Activated naive CD4-positive, alpha-beta T cell treated with Interleukin-2 at 50 U/mL for 16 hours (primary cell): Measurements from ENCODE around the gene TMEM184A.

Experiments
- DNase-seq: peaks from one replicate; pipeline ENCODE4 v3.0.0-alpha.2; 2020

TMEM184A gene

DNA sequence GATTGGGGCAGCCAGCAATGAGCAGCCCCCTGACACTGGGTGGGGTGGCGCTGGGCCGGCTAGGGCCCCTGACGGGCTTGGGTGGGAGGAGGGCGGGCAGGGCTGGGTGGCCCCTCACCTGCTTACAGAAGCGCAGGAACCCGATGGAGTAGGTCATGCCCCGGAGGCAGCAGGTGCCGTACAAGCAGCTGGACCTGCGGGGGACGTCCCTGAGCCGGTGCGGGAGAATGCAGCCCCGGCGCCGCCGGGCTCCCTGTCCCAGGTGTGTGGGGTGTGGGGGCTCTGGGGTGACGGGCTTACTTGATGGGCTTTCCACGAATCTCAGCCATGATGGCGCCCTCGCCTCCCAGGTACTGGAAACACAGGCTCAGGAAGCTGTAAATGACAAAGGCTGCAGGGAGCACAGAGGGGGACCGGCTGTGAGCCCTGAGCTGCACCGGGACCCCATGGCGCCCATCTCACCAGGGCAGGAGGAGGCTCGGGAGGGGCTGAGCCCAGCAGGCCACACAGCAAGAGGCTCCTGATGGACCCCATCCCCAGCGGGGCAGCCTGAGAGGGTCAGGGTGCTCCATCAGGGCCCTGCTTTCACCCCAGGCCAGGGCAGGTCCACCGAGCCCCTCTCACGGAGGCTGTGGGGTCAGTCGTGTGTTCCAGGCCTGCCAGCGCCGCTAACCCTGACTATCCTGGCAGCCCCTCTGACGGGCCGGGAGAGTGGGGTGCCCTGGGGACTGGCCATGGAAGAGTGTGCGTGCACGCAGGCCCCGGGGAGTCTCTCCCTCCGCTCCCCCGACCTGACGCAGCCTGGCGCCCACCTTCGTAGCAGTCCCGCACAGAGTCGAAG, 5.8 kb downstream of the TMEM184A start:
- DNase-seq: no peak

DNA sequence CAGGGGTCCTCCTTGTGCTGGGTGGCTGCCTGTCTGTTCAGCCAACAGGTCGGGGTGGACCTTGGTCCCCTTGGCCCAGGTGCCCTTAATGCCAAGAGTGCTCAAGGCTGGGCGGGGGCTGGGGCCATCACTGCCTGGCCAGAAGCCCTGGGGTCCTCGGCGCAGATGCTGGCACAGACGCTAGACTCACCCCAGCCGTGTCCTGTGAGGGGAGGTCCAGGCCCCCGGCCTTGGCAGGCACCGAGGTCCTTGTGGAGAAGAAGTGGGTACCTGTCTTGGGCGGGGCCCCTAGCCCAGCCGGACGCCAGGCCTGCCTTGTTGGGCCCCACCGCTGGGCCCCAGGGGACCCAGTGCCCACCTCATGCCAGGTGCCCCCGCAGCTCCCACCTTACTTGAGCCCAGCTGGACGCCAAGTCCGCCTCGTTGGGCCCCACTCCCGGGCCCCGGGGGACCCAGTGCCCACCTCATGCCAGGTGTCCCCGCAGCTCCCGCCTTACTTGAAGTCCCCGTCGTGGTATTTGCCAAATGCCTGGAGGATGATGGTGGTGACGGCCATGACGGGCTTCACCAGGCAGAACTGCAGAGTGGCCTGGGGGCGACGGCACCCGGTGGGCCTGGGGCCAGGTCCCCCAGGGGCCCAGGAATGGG, 6.5 kb downstream of the TMEM184A start:
- no peak for DNase-seq

DNA sequence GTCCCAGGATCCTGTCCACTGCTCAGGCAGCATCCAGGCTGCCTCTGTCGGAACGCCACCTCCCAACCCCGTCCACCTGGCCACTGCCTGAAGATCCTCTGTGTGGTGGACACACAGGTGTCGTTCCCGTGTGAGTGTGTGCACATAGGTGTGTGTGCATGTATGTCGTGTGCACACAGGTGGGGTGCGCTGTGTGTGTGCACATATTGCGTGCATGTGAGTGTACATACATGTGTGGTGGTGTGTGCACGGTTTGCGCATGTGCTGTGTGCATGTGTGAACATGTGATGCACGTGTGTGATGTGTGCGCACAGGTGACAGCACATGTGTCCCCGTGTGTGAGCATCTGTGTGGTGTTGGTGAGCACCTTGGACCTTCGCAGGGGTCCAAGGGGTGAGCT, 7.1 kb downstream of the TMEM184A start:
- DNase-seq: no peak

DNA sequence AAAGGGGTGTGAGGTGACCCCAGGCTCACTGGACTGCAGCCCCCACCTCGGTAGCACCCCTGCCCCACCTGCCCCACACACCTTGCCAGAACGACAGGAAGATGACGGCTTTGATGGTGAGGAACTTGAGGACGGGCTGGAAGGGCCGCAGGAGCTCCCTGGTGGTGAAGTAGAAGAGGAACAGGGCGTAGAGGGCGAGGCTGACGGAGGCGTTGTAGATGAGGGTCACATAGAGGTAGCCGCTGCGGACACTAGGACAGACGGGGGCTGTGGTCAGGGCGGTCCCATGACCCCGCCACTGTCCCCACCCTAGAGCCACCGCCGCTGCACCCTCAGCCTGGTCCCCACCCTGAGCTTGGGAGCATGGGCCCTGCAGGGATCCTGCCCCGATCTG, 7.6 kb downstream of the TMEM184A start:
- no peak for DNase-seq

DNA sequence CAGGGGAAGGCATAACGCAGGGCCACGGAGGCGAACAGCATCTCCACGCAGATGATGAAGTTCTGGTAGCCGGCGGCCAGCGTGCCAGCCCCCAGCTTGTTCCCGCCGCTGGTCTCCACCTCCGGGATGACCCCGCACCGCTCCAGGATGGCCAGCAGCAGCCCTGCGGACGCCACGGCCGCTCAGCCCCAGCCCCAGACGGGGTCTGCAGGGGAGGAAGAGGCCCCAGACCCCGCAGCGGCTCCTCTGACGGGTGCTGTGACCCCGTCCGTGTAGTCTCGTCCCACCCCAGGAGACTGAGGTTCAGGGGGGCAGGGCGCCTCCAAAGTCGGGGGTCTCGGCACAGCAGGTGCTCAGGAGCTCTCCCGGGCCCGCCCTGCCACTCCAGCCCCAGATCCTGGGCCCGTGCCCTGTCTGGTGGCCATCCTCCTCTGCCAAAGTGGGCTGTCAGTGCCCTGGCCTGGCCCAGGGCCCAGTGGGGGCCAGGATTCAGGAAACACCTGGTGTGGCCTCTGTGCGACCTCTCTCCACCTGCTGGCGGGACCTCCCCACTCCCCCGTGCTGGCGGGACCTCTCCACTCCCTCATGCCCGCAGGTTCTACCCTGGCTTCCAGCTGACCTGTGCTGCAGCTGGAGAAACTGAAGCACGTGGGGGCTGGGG, 8.1 kb downstream of the TMEM184A start:
- no peak for DNase-seq

DNA sequence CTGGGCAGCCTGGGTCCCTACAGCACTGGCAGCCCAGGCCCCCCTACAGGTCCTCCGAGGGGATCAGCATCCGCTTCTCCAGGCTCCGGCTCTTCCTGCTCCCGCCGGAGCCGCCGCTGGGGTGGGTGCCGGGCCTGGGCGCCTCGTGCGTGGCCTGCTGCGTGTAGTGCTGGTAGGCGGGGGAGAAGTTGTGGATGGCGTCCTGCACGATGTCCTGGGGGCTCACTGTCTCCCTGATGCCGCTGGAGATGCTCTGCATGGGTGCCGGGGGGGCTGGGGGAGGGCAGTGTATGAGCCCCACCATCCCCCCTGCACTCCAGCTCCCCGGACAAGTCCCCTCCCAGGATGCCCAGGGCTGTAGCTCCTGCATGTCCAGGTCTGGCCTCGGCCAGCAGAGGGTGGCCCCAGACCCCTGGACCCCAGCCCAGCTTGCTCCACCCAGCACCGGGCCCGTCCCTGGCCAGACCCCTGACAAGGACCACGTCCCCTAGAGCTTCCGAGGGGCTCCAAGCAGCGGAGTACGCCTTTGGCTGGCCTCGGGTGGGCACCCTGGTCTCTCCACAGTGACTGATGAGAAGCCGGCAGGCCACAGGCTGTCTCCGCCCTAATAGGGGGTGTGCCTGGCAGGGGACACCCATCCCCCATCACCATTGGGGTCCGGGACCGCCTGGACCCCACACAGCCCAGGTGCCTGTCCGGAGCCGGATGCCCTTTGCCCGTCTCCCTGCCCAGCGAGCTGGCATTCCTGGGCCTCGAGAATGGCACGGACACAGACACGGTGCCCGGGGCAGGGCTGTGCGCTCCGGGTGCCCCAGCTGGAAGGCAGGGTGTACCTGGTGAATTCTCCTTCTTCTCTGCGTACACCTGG, 8.9 kb downstream of the TMEM184A start:
- no peak for DNase-seq

DNA sequence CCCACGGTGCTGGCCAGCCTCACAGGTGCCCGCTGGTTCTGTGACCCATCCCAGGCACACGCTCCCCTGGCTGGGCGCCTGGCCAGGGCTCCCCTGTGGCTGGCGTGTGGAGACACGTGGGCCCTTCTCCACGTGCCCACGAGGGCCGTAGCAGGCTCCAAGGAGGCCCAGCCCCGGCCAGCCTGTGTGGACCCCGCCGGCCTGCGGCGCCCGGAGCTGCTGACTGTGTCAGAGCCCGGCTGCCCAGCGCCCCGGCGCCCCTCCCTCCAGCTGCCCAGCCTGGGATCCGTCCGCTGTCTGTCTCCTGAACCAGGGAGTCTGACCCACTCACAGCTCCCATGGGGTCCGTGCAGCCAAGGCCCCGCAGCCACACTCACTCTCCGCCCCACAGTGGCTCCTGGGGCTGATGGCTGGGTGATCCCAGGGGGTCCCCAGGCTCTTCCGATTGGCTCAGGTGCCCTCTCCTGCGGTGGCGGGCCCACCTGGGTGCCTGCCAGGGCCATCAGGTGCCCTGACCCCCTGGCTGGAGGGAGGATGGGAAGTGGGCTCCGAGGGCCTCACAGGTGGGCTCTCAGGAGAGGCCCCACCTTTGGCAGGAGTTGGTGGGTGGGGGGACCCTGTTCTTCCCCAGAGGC, 9.6 kb downstream of the TMEM184A start:
- no peak for DNase-seq

DNA sequence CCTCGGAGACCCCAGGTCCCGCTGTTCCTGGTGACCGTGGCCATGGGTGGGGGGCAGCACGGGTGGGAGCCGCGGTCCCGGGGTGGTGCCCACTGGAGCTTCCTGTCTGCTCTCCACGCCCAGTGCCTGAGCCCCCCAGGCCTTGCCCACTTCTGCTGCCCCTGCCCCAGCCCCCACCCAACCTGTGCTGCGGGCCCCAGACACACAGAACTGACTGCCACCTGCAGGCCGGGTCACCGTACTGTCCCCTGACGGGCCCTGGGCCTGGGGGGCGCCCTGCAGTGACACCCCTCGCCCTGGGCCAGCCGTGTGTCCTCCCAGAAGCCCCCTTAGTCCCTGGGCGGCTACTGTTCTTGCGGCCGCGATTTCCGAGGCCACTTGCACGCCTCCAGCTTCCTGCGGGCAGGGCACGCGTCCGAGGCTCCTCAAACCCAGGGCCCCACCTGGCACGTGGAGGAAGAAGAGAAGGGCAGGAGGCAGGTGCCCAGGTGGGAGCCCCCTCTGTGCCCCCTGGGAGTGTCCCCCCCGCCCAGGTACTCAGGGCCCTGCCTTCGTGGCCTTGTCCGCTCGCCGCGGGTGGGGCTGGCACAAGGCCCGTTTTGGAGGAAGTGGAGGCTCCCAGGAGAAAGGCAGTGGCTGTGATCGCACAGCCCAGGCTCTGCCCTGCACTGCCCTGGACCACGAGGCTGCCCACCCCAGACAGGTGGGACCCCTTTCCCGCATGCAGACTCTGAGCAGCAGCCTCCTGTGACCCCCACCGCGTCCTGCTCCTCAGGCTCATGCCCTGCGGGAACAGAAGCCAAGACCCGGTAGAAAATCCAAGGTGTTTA, 10.4 kb downstream of the TMEM184A start:
- no peak for DNase-seq

DNA sequence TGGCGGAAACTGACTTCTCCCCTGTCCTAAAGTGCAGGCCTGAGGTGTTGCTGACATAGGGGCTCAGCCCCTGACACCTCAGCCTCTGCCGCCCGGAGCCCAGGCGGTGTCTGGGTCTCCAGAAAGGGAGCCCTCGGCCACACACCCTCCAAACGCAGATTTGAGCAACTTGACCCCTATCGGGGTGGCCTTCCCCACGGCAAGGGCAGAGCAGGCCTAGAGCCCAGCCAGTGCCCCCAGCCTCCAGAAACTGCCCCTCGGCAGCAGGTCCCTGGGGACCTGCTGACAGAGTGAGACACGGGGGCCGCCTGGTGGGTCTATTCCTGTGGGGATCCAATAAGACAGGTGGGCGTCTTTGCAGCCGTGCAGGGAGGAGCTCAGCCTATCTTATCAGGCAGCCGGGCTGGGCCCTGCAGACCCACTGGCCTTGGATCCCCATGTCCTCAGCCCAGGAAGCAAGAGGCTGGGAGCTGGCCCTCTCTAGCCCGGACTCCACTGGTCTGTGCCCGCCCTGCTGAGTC, 11.0 kb downstream of the TMEM184A start:
- no peak for DNase-seq

DNA sequence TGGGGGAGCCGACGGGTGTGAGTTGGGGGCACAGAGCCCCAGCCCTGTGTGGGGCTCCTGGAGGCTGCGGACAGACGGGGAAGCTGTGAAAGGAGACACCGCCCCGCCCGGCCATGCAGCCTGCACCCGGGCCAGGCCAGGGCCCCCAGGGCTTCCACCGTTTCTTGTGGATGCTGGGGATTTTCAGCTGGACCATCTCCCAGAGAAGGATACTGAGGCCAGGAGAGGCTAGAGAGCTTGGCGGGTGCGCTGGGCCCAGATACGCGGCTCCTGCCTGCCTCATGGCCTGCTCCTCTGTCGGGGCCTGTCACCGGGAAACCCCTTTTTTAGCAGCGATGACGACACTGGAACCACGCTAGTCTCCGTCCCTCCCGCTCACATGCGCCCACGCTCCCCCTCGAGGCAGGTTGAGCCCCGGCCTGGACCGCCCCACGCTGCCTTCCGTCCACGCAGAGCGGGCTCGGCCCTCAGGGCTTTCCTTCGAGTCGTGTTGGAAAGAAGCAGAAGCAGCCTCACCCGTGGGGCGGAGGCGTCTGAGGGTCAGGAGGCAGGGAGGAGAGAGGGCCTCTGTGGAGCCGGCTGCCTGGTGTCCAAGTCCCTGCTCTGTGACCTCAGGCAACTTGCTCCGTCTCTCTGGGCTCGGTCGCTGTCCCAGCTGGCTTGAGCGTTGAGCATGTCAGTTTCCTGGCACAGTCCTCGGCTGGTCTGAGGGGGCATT, 11.7 kb downstream of the TMEM184A start:
- DNase-seq: no peak

DNA sequence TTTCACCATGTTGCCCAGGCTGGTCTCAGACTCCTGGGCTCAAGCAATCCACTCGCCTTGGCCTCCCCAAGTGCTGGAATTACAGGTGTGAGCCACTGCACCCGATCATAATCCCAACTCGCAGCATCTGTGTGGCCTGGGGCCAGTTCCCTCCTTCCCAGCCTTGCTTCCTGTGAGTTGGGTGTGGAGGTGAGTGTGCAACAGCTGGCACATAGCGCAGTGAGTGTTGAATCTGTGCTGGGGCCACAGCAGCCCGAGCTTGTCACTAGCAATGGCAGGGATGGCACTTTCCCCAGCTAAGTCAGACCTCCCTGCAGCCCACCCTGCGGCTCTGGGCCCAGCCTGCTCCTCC, 12.2 kb downstream of the TMEM184A start:
- DNase-seq: no peak

DNA sequence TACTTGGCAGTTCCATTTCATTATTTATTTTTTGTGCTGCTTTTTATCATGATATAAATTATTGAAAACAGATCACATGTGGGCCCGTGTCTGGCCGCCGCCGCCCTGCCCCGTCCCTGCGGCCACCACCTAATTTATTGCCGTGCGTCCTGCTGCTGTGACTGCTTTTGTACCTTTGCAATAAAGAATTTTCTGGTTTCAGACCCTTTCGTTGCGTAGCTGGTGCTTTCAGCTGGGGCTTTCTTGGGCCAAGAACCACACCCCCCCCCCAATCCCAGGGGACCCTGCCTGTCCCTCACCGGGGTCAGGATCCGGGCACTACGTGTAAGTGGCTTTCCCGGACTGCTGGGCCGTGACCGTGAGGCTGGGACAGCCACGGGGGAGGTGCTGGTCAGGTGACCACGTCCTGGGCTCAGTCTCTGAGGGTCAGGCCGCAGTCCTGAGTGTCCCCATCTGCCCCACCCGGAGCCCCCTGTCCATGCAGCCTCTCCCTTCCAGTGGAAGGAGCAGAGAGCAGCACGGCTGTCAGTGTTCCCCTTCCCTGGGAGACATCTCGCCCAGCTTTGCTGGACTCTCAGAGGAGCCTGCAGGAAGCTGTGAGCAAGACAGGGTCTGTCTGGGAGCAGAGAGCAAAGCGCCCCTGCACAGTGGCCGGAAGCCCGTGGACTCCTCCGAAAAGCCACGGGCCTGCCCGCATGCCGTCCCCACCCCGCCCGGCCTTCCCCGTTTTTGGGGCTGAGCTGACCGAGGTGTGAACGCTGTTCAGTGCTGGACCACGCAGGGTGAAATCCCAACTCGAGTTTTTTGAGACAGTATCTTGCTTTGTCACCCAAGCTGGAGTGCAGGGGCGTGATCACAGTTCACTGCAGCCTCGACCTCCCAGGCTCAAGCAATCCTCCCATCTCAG, 12.9 kb downstream of the TMEM184A start:
- no peak for DNase-seq

DNA sequence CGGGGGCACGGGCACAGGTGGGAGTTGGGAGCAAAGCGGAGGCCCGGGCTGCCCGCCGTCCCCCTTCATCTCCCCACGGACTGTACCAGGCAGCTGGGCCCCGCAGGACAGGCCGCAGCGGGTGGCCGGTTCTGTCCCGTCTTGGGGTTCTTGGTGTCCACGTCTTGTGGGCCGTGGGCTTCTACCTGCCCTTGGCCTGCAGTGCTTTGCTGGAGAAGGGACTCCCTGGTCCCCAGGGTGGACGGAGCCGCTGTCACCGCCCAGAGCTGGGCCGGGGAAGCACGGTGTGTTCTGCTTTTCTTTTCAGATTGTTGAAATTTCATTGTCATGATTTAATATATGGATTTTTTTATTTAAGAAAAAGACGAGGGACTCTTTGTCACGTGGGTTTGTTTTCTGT, 13.7 kb downstream of the TMEM184A start:
- no peak for DNase-seq

DNA sequence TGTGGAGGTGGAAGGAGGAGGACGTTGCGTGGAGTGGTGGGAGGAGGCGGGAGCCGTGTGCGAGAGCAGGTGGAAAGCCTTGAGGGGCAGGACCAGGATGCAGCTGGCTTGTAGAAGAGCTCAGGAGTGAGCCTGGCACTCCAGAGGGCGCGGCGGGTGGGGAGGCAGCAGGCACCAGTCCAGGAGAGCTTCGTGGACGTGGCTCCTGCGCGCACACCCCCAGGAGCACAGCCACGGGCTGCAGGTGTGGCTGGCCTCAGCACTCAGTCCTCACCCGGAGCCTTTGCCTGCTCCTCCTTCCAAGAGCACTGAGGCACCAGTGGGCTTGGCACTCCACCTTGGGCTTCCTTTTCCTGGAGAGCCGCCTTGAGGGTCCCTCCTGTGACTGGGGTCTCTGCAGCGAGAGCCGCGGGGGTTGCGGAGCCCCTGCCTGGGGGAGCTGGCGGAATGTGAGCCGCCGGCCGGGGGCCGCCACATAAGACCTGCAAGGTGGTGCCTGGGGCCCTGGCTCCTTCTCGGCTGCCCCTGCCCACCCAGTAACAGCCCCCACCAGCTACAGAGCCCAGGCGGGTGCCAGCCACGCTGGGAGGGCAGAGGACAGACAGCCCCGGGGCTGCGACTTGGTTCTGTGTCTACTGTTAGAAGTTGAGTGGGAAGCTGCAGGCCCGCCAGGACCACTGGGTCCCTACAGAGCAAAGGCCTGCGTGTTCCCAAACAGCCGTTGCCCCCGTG, 14.4 kb downstream of the TMEM184A start:
- DNase-seq: no peak

DNA sequence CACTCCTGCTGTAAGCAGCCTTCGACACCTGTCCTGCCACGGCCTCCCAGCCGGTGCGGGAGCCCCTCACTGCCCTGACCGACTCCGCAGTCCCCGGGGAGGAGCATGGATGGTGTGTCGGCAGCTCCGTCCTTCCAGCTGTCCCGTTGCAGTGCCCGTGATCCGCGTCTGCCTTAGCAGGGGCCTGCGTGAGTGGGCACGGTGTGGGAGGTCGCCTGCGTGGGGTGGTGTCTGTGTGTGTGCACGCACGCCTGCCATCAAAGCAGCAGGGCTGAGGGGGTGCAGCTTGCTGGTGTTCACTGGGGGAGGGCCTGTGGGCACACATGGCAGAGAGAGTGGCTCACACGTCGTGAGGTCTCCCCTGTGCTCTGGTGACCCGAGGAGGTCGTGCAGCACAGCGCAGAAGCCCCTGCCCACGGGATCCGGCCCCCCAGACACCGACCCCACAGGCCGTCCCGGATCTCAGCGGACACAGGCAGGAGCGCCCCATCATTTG, 15.2 kb downstream of the TMEM184A start:
- no peak for DNase-seq

DNA sequence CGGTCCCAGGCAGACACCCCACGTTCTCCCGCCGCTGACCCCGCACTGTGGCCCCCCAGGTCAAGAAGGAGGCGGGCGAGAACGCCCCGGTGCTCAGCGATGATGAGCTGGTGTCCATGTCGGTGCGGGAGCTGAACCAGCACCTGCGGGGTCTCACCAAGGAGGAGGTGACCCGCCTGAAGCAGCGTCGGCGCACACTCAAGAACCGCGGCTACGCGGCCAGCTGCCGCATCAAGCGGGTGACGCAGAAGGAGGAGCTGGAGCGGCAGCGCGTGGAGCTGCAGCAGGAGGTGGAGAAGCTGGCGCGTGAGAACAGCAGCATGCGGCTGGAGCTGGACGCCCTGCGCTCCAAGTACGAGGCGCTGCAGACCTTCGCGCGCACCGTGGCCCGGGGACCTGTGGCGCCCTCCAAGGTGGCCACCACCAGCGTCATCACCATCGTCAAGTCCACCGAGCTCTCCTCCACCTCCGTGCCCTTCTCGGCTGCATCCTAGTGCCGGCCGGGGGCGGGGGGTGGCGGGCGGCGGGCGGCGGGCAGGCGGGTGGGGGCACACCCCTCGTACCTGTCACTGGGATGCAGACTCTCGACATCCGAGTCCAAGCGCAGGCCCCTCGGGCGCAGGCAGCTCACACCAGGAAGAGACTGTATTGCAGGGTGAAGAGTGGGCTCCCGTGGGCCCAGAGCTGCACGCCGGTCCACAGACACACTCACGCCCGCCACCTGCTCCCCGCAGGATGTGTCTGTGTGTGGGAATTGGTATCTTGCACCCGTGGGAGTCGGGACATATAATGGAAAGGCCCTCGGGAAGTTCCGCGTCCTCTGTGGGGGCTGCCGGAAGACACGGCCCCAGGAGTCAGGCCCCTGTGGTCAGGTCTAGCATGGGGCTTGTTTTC, 15.9 kb downstream of the TMEM184A start:
- no peak for DNase-seq

DNA sequence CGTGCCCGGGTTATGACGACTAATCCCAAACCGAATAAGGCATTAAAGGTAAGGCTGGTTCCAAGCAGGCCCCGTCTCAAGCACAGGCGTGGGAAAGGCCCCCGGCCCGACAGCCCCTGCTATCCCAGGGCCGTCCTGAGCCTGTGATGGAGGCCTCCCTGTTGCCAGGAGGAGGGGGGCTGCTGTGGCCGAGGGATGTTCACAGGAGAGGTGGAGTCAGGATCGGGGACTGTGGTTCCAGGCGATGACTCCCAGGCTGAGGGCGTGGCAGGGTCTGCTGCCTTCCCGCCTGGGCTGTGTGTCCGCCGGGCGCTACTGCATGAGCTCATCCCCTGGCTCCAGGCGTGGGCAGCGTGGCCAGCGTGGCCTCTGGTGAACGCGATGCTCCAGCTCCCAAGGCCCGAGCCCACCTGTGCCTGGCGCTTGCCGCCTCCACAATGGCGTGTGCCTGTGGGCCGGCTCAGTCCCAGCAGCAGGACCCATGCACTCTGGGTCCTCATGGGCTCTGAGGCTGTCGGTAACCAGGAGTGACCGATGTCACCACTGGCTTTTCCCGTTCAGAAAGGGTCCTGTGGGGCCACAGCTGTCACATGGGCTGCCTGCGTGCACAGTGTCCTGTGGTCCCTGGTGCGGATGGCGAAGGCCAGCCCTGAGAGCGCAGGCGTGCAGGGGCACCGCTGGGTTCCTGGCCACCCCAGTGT, 16.7 kb downstream of the TMEM184A start:
- DNase-seq: no peak
